COLO668 (cell line): Measurements from ENCODE around the gene ARL5B.
"Not testable (repeated sequence)": the region's sequence is repeated elsewhere in the genome, so short reads cannot be mapped to it uniquely, and the experiment has no call there.

Source experiments
- DNase-seq: peaks from one replicate; lab custom pipeline; 2025; ENCODE audit not compliant: unreplicated experiment; lab: John Stamatoyannopoulos, UW

Gene ARL5B, protein sequence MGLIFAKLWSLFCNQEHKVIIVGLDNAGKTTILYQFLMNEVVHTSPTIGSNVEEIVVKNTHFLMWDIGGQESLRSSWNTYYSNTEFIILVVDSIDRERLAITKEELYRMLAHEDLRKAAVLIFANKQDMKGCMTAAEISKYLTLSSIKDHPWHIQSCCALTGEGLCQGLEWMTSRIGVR

DNA sequence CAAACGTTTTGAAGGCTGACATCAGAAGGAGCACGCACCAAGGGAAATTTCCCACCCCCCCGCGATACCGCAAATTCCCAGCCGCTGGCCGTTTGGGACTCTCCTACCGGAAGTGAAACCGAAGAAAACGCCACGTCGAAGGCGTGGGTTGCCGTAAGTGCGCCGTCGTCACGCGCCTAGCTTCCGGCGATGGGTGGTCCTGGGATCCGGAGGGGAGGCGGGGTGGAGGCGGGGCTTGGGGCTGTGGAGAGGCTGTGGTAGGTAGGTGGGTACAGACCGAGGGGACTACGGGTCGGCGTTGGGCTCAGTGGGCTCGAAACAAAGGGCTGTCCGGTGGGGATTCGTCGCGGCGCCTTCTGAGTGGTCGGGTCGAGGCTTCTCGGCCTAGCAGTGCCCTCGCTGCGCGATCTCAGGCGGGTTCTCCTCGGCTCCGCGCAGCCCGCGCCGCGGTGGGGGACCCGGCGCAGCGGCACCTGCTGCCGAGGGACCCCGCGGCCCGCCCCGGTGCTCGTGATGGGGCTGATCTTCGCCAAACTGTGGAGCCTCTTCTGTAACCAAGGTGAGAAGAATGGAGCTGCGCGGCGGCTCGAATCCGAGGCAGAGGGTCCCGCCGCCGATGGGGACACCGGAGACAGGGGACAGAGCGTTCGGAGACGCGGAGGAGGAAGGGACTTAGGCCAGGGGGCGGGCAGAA is at the start of gene ARL5B:
Gene ARL5B, plus strand, starts transcription at position 307 of the 694 bp plus-strand sequence. Its CDS starts 207 bp downstream, at position 514.
- peak; percentile 91 for DNase-seq

GRCh38 chr10:18610517-18610916 is 48.7 kb upstream of the ARL5B start:
- peak; percentile 43 for DNase-seq

DNA sequence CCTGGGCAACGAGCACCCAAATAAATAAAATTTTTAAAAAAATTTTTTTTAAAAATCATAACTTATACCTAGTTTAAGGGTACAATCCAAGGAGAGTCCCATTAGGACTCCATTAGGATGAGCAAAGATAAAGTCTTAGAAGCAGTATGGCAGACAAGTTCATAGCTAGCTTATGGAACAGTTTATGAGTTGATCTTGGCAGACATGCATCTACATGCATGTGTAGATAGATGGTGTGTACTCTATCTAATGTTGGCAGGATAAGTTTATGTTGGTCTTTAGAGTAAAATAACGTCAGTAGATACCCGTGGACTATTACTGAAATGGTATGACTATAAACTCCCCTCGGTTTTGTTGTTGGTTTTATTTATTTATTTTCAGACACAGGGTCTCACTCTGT is 48.1 kb upstream of the ARL5B start:
- no peak for DNase-seq

- no peak for DNase-seq
Measured at GRCh38 chr10:18615618-18616017, 43.6 kb upstream of the ARL5B start.

- no peak for DNase-seq
Measured at GRCh38 chr10:18616337-18616736, 42.9 kb upstream of the ARL5B start.

DNA sequence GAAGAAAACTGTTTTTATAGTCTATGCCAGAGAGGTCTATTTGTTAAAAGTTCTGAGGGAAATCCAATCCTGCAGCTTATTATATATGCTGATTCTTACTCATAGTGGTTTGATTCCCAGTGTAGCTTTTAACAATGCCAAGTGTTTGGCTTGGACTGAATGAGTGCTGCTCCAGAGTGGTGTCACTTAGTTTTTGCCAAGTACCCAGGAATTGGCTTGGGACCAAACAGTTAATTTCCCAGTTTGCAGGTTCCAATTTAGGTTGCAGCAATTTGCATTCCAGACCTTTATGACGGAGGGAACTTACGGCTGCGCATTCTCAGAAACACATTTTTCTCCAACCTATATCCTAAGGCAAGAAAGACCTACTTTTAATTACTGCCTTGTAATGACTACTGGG is 40.2 kb upstream of the ARL5B start:
- no peak for DNase-seq

DNA sequence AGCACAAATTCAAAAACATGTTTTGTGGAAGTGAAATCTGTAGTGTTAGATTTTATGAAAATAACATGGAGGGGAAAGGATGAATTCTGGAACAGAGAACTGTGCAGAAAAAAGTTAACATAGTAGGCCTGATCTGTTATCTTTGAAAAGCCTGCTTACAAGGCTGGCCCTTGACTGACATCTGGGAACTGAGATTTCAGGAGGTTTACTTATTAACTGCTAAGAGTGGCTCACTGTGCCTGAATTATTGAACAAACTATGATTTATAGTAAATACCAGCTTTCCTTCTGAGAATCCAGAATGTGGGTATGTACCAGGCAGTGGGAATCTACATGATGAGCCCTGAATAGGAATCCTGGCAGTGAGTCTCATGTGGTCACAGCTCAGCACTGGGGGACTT is 38.4 kb upstream of the ARL5B start:
- DNase-seq: no peak

GRCh38 chr10:18623671-18624070 is 35.6 kb upstream of the ARL5B start:
- not testable (repeated sequence) for DNase-seq

GRCh38 chr10:18625886-18626285 is 33.3 kb upstream of the ARL5B start:
- no peak for DNase-seq

DNA sequence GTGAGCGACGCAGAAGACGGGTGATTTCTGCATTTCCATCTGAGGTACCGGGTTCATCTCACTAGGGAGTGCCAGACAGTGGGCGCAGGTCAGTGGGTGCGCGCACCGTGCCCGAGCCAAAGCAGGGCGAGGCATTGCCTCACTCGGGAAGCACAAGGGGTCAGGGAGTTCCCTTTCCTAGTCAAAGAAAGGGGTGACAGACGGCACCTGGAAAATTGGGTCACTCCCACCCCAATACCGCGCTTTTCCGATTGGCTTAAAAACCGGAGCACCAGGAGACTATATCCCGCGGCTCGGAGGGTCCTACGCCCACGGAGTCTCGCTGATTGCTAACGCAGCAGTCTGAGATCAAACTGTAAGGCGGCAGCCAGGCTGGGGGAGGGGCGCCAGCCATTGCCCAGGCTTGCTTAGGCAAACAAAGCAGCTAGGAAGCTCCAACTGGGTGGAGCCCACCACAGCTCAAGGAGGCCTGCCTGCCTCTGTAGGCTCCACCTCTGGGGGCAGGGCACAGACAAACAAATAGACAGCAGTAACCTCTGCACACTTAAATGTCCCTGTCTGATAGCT is 31.7 kb upstream of the ARL5B start:
- peak; percentile 59 for DNase-seq

DNA sequence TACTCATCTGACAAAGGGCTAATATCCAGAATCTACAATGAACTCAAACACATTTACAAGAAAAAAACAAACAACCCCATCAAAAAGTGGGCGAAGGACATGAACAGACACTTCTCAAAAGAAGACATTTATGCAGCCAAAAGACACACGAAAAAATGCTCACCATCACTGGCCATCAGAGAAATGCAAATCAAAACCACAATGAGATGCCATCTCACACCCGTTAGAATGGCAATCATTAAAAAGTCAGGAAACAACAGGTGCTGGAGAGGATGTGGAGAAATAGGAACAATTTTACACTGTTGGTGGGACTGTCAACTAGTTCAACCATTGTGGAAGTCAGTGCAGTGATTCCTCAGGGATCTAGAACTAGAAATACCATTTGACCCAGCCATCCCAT is 26.7 kb upstream of the ARL5B start:
- DNase-seq: not testable (repeated sequence)

DNA sequence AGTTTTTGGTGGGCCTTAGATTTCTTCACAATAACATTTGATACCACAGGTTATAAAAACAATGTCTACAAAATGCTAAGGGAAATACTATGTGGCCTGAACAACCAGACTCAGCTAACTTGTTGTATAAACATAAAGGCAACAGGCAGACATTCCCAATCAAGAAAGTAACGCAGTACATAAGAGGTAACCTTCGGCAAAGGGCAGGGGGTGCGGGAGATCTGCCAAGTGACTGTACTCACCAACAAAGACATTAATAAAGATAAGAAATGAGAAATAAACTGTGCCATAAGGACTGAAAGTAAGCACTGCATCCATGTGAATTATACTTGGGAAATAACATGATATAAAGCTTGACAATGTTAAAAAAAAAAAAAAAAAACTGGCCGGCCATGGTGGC is 23.2 kb upstream of the ARL5B start:
- no peak for DNase-seq

DNA sequence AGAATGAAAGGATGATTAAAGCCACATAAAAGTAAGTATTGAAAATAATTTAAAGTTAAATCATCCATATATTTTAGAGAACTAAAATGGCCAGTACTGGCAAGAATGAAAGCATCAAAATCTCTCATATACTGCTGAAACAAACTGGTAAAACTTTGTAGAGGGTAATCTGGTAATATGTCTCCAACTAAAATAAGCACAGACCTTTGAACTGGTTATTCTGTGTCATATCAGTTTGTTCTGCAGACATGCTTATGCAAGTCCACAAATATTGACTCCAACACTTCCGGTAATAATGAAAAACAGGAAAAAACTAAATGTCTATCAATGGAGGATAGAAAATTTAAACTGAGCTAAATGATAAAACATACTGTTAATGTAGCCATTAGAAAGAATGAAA is 21.8 kb upstream of the ARL5B start:
- DNase-seq: not testable (repeated sequence)

- DNase-seq: not testable (repeated sequence)
Measured at GRCh38 chr10:18639719-18640118, 19.5 kb upstream of the ARL5B start.

GRCh38 chr10:18647151-18647550 is 12.1 kb upstream of the ARL5B start:
- DNase-seq: no peak

GRCh38 chr10:18647945-18648344 is 11.3 kb upstream of the ARL5B start:
- no peak for DNase-seq

DNA sequence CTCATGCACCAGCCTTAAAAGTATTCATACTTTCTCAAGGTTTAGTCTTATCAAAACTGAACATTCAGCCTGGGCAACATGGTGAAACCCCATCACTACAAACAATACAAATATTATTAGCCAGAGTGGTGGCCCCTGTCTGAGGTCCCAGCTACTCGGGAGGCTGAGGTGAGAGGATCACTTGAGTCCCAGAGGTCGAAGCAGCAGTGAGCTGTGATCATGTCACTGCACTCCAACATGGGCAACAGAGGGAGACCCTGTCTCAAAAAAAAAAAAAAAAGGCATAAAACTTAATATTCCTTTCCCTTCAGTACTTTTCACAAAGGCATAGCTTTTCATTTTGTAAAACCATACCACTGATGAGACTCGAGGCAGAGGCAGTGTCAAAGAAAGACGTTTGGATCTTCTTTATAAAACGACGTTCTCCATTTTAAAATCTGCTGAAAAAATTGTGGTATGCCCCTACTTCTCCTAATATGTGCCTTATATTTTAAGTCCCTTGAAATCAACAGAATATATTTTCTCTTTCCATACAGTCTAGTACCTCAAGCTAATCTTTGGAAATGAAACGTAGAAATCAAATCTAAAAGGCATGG is 9.8 kb upstream of the ARL5B start:
- DNase-seq: no peak

DNA sequence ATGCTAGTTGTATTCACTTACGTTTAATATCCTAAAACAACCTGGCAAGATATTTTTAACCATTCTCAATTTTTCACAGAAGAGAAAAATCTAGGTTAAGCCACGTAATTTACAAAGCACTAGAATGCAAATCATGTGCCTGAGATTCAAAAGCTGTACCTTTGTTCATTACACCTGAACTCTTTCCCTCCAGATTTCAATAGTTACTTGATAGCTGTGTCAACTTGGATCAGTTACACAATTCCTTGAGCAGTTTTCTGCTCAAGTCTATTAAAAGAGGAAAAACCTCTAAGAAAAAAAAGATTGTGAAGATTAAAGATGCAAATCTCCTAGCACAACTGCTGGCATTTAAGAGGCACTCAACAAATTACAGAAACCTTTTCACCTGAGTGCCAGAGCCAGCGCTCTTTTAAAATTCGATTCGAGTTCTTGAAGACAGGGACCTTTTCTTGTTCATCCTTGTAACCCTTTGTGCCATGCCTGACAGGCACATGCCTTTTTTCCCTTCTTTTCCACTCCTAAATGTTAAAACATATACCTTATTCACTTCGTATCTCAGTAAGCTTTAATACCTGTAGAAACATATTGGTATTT is 8.7 kb upstream of the ARL5B start:
- DNase-seq: no peak

DNA sequence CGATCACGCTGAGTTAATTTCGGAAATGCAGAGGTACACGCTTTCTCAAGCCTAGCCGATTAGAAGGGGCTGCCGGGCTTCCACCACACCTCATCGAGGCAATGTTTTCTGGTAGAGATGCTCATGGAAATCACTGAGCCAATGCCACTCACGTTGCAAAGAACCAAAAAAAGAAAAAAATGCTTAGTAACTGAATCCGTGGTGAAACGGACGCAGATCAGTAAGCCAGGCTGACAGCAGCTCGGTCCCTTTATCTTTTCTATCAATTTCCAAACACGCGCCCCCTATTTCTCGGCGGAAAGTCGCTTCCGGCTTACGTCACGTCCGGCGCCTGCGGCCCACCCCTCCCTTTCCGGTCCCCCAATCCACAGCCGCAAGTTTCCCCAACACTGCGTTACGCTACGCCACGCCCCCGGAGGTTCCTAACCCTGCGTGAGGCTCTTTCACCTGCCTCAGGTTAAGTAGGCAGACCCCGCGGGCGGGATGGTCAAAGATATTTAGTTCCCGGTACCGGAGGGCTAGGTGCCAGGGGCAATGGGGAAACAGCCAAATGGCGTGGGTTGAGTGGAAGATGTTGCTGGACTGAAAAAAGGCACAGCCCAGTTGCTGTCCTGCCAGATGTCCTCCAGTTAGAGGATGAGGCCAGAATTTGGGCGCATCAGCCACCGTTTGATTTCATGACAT is 7.8 kb upstream of the ARL5B start, which contains the start of gene NSUN6:
Gene NSUN6, minus strand, starts transcription at position 264 of the 684 bp plus-strand sequence. CDS start 384 bp downstream, outside the sequence.
- DNase-seq: peak; percentile 85

DNA sequence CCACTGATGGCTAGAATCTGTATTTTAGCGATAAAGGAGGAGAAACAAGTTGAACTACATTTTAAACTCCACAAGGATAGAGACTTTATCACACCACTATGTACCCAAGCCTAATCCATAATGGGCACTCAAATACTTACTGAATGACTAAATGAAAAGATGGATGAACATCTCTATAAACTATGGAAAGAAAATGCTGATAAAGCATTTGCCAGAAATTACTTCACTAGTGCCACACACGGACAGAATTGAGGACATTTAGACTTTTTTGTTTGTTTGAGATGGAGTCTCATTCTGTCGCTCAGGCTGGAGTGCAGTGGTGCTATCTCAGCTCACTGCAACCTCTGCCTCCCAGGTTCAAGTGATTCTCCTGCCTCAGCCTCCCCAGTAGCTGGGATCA is 6.1 kb upstream of the ARL5B start:
- no peak for DNase-seq

GRCh38 chr10:18656724-18657123 is 2.5 kb upstream of the ARL5B start:
- DNase-seq: no peak
